Fibroblast of villous mesenchyme (primary cell): ENCODE results near the gene LRP6. TPM values are rescaled to one million over a fixed set of nuclear protein-coding genes. Genes with fewer than 3 reads are reported as not detected.
A peak's percentile ranks its signal among the peaks of the same experiment; 100 is the strongest.

Experiments
- DNase-seq: peaks from one replicate; pipeline ENCODE4 v3.0.0-alpha.2; 2010; ENCODE audit warnings: low read depth
- H3K4me3 ChIP-seq: 2 replicates; pipeline ENCODE4 v1.5.1; 2011; ENCODE audit warnings: low read depth, mild to moderate bottlenecking, low read length
- total RNA-seq: library from RNA; depleted of rRNA; stranded (reverse); fragments of >200 nt; gene quantifications from 2 replicates; pipeline ENCODE4 v1.2.3, GENCODE V29; 2012
- TF ChIP-seq, protein P1 (sequence below): IDR thresholded peaks from 2 replicates; pipeline ENCODE4 v1.5.1; 2012; ENCODE audit warnings: low read depth, mild to moderate bottlenecking, low read length; ENCODE audit not compliant: insufficient read depth

LRP6 gene
- total RNA-seq, 1 donor = 50.1 TPM

DNA sequence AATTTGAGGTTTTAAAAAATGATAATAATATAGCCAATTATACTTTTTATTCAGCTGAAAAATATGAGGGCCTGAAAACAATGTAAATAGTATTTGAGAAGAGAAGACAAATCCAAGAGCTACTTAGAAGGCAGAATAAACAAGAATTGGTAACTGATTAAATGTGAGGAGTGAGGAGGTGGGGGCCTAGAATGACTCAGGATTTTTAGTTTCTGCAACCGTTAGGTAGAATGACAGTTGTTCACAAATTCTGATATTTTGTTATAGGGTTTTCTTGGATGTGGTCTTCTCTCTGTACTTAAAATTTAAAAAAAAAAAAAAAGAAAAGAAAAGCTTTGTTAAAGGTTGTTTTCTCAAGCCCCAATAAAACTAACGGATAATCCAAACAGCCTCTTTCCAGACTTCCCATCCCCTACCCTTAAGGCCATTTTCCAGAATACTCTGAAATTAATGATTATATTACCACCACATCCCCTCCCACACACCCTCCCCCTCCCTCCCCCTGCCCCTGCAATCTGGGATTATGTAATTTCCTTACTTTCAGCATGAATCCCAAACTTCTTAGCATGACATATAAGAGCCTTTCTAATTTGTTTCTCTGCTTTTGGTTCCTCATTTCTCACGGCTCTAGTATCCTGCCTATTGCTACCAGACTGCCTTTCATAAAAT lies 50.4 kb downstream of the LRP6 start:
- TF ChIP-seq, protein P1, sequence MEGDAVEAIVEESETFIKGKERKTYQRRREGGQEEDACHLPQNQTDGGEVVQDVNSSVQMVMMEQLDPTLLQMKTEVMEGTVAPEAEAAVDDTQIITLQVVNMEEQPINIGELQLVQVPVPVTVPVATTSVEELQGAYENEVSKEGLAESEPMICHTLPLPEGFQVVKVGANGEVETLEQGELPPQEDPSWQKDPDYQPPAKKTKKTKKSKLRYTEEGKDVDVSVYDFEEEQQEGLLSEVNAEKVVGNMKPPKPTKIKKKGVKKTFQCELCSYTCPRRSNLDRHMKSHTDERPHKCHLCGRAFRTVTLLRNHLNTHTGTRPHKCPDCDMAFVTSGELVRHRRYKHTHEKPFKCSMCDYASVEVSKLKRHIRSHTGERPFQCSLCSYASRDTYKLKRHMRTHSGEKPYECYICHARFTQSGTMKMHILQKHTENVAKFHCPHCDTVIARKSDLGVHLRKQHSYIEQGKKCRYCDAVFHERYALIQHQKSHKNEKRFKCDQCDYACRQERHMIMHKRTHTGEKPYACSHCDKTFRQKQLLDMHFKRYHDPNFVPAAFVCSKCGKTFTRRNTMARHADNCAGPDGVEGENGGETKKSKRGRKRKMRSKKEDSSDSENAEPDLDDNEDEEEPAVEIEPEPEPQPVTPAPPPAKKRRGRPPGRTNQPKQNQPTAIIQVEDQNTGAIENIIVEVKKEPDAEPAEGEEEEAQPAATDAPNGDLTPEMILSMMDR = no peak
- no peak for DNase-seq
- no peak overlapping the region for H3K4me3 ChIP-seq

DNA sequence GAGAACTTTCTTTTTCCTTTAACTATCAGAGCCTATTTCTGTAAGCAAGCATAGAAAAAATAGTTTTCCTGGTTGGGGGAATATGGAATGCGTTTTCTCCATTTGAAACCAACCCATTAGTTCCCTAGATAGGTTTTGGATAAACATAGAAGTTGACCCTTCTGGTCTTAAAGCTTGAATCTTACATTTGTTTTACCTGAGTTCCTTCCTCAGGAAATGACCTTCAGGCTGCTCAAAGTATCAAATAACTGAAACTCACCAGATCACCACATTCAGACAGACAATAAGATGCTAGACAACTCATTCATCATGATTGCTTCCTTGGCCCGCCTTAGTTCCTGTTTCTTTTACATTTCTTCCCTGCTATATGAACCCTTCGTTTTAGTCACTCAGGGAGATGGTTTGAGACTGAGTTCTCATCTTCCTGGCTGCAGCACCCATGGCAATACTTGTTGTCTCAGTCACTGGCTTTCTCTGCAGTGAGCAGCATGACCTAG lies 52.2 kb downstream of the LRP6 start:
- peak; percentile 58 for DNase-seq
- TF ChIP-seq, protein P1 = no peak
- H3K4me3 ChIP-seq = no peak overlapping the region

DNA sequence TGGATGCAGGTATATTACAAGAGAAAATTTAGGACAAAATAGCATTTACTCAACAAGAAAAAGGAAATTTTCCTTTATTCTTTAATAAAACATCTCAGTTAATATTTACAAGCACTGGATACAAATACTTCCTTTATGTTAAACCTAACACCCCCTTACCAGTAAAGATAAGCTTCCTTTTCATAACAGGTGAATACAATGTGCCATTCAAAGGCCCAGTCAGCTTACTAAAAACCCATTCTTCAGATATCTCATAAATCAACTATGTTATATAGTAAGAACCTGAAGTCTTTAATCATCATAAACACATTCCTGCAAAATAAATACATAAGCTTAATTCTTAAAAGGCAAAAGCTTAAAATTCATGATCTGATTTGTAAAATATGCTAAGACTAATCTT lies 52.6 kb downstream of the LRP6 start:
- DNase-seq = no peak
- no peak overlapping the region for H3K4me3 ChIP-seq
- TF ChIP-seq, protein P1 = no peak

DNA sequence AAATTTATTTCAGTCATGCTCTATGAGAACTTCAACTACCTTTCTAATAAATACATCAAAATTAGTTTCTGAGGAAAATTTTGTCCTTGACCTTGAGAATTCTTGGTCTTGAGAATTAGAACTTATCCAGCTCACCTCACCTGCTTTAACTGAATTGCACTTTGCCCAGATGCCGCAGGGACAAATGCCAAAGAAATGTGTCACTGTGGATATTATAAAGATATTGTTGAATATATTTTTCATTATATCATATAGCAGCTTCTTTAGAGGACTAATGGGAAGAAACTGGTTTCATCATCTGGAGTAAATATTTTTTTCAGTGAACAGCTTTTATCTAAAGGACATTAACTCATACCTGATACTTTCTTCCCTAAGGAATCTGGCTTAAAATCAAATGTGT lies 54.1 kb downstream of the LRP6 start:
- TF ChIP-seq, protein P1 = no peak
- DNase-seq = no peak
- no peak overlapping the region for H3K4me3 ChIP-seq

DNA sequence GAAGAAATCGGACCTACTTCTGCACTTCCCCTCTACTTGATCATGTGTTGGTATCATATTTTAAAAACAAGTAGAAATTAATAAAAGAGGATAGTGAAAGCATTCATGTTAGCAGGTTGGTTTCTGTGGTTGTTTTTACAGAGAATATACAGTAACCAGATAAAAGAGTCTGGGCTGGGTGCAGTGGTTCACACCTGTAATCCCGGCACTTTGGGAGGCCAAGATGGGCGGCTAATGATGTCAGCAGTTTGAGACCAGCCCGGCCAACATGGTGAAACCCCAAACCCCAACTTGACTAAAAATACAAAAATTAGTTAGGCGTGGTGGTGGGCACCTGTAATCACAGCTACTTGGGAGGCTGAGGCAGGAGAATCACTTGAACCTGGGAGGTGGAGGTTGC lies 55.9 kb downstream of the LRP6 start:
- no peak overlapping the region for H3K4me3 ChIP-seq
- TF ChIP-seq, protein P1 = no peak
- no peak for DNase-seq

DNA sequence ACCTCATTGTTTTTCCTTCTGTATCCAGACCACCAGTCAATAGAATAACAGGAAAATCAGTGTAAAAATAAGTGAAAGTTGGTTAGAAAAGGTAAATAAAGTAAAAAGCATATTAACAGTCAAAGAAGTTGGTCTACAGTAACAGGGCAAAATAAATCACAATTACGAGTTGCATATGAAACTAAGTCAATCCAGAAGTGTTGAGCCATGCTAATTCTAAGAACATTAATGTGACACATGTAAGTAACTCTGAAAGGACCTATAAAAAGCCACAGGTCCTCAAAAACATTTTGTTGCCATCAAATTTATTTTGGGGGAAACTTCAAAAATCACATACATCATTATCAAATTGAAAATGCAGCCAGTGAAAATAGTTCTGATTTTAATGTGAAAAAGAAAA lies 56.4 kb downstream of the LRP6 start:
- no peak for DNase-seq
- TF ChIP-seq, protein P1 = no peak
- no peak overlapping the region for H3K4me3 ChIP-seq

DNA sequence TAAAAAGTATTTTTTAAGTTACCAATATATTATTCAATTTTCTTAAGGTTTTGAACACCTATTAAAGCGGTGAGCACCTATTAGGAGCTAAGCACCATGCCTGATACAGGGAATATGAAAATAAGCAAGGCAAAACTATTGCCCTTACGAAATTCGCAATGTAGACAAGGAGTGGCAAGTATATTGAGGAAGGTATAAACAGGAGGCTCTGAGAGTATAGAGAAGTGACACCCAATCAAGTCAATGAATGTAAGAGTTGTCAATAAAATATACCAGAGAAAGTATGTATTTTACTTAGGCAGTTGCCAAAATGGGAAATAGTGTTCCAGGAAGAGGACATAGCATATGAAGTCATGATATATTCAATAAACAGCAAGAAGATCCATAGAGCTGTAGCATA lies 57.2 kb downstream of the LRP6 start:
- no peak overlapping the region for H3K4me3 ChIP-seq
- DNase-seq = no peak
- TF ChIP-seq, protein P1 = no peak
